ENCODE measurements around the gene RNF157. TPM values are rescaled to one million over a fixed set of nuclear protein-coding genes. Genes with fewer than 3 reads are reported as not detected.

The RNF157 gene
- total and polyA plus RNA-seq, 9 of the 15 experiments (the other 6 are each of a cell fraction or from before 2014, with no cell fraction given) = 8.1 to 31.7 (median 20.8) TPM

GRCh38 chr17:76130473-76130872, 109.8 kb downstream of the RNF157 start:
- ChIA-PET CTCF (ENCODE audit: low intra/inter-chr PET ratio) (no interaction called here), POLR2A (interaction anchor here (0.6 to 1.9 kb wide), 10 partner anchors 11 to 347 kb away, joined by 3 to 6 read pairs (median 4); no protein-coding TSS in a partner anchor)
- peaks cover 0 to 31% of the 10 kb centered on the region in 2 experiments; a peak in 2 of 5 replicates for H3K4me1 ChIP-seq (replicated peaks in 1 of 2; ENCODE audit: control insufficient read depth in 2 of 2, insufficient read depth in 2 of 2, low read length in 2 of 2)
- DNase-seq (ENCODE audit: extremely low read depth in 1 of 4, low spot score in 3 of 4) (no peak), ATAC-seq (no peak), FAIRE-seq (no peak)
- no peak overlapping the region for H3K4me2 ChIP-seq (ENCODE audit: insufficient read depth, low read length)
- WGBS (ENCODE audit: insufficient coverage, low coverage, missing lambda C conversion rate) = 12% methylated on average over 11 of the region's 13 CpGs
- no peaks in the 10 kb centered on the region for H3K9me1 ChIP-seq (ENCODE audit: control insufficient read depth, insufficient read depth, low read length)
- H3K36me3 ChIP-seq (ENCODE audit: control insufficient read depth, insufficient read depth, low read length) = no peaks in the 10 kb centered on the region
- H3K9me3 ChIP-seq (replicated peaks; ENCODE audit: control insufficient read depth, insufficient read depth, low read depth, low read length) = no peaks in the 10 kb centered on the region
- TF ChIP-seq ZNF740 (CRISPR knock-in tag; IDR thresholded peaks at IDR 0.05) (peak; percentile 27; the same call in 1 of the 2 replicates), ZNF740 (tag; IDR thresholded peaks at IDR 0.05) (no peak), FOXP4 (CRISPR knock-in tag; IDR thresholded peaks at IDR 0.05; ENCODE audit: borderline replicate concordance) (no peak), ATF3 (IDR thresholded peaks at IDR 0.05) (no peak), ATF3 (CRISPR knock-in tag; conservative IDR thresholded peaks at IDR 0.05) (no peak), SIN3B (IDR thresholded peaks at IDR 0.05; ENCODE audit: low read depth) (no peak), CTCF (IDR thresholded peaks at IDR 0.05 in 2 of 3, conservative IDR thresholded peaks at IDR 0.05 in 1 of 3; ENCODE audit: insufficient read depth in 2 of 3, low read depth in 1 of 3, low read length in 3 of 3) (no peak), MAFG (tag; conservative IDR thresholded peaks at IDR 0.05) (no peak)
- in situ Hi-C loops (cut with MboI) = no loop called here
- intact Hi-C loops (cut with micrococcal nuclease) = no loop called here
- H3K27me3 ChIP-seq (ENCODE audit: control insufficient read depth in 2 of 2, insufficient read depth in 2 of 2, low read length in 2 of 2) = peaks cover 32 to 49% of the 10 kb centered on the region in 2 experiments; a peak in 4 of 5 replicates
- peak overlapping the region in 1 of 2 experiments; percentile 45; a peak in 1 of 4 replicates for H3K9ac ChIP-seq (ENCODE audit: insufficient read depth in 1 of 2, low read depth in 2 of 2, low read length in 2 of 2)
- no peak overlapping the region for H2AFZ ChIP-seq (ENCODE audit: low read depth, low read length)
- no peak overlapping the region for H3K27ac ChIP-seq (ENCODE audit: extremely low read depth, low read depth, low read length)
- no TSS peak for BruUV-seq (replicated peaks)
- no peaks in the 10 kb centered on the region for H4K20me1 ChIP-seq (replicated peaks; ENCODE audit: control insufficient read depth, insufficient read depth, low read length)
- no peak overlapping the region for H3K4me3 ChIP-seq
- H3K79me2 ChIP-seq (ENCODE audit: control insufficient read depth, insufficient read depth, low read length) = no peaks in the 10 kb centered on the region
